NCI-H1930 (cell line): ENCODE data around the gene SCAMP5.

Experiments
- DNase-seq, 2 experiments: peaks; one replicate each; lab custom pipeline; 2025; lab: John Stamatoyannopoulos, UW

SCAMP5 gene

DNA sequence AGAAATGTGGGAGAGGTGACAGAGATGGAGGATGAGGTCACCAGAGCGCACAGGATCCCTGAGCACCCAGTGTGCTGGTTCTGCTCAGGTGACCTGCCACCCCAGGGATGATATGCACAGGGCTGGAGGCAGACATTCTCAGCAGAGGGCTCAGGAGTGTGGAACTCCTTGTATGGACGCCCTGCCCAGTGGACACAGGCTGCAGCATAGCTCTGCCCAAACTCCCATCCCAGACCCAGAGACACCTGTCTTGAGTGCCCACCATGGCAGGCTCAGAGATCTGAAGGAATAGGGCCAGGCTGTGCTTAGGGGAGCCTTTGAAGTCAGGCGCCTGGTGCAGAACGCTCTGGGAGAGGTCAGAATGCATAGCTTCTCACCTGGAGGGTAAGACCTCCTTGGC, 75.3 kb downstream of the SCAMP5 start:
- DNase-seq, result no peak
